Right ventricle myocardium inferior (tissue), 1 donor: ENCODE data around the gene MEF2D. TPM values are rescaled to one million over a fixed set of nuclear protein-coding genes. Genes with fewer than 3 reads are reported as not detected.

ENCODE experiments used
- ATAC-seq: fragments of 200-7000 bp; cut with Tn5 transposase; one replicate; pipeline ENCODE4 v1.9.1; 2020; ENCODE audit warnings: mild to moderate bottlenecking, moderate library complexity
- DNase-seq: peaks from one replicate; pipeline ENCODE4 v3.0.0; 2021; ENCODE audit errors: missing footprints
- intact Hi-C: fragments of 100-400 bp; cut with DNase I; formaldehyde crosslinking; loops from one replicate; pipeline ENCODE4 v1.11.0; 2022
- microRNA-seq: library from miRNA; unstranded; fragments of <30 nt; microRNA quantifications from one replicate; pipeline ENCODE4 v1.2.0, GENCODE V29; 2020
- total RNA-seq: library from RNA; stranded (reverse); fragmentation: NEBNext Ultra II Directional; extraction: Animal tissue kit (Norgen Biotek cat#: 25700); gene quantifications from one replicate; pipeline ENCODE4 v1.2.1, GENCODE V29; 2021
- donor health status: DM: no; HTN: yes; CAD: no; lungs with severe emphysema.

MEF2D gene
- total RNA-seq, 1 donor from 2014 or later, result 99.7 TPM

GRCh38 chr1:156423422-156424352 is 76.9 kb downstream of the MEF2D start:
- ATAC-seq (no peak), DNase-seq (no peak)
- intact Hi-C loops, result no loop called here

DNA sequence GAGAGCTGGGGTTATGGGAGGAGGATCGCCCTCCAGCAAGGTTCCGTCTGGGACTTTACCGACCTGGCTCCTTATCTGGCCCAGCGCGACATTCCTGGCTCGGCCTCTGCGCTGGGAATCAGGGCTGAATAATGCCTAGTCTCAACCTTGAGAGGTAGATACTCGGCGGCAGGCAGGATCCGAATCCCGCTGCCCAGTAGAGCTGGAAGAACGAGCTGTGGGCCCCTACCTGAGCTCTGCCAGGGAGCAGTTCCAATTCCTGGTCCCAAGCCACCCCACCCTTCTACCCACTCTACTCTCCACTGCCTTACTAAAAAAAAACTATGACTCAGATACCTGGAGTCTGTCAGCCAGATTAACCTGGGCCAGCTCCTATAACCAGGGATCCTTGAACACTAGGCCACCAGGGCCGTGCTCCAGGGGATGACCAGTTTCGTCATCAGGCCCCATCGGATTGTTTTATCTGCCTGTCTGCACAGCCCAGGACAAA is 77.9 kb downstream of the MEF2D start:
- no peak for ATAC-seq
- DNase-seq, result no peak
- intact Hi-C loops, result no loop called here

GRCh38 chr1:156421939-156422601 is 78.5 kb downstream of the MEF2D start:
- no peak for DNase-seq
- intact Hi-C loops, result no loop called here
- ATAC-seq, result no peak

GRCh38 chr1:156421062-156421938 is 79.3 kb downstream of the MEF2D start:
- peak; percentile 92 for ATAC-seq
- intact Hi-C loops, result no loop called here
- DNase-seq, result peak; percentile 86

DNA sequence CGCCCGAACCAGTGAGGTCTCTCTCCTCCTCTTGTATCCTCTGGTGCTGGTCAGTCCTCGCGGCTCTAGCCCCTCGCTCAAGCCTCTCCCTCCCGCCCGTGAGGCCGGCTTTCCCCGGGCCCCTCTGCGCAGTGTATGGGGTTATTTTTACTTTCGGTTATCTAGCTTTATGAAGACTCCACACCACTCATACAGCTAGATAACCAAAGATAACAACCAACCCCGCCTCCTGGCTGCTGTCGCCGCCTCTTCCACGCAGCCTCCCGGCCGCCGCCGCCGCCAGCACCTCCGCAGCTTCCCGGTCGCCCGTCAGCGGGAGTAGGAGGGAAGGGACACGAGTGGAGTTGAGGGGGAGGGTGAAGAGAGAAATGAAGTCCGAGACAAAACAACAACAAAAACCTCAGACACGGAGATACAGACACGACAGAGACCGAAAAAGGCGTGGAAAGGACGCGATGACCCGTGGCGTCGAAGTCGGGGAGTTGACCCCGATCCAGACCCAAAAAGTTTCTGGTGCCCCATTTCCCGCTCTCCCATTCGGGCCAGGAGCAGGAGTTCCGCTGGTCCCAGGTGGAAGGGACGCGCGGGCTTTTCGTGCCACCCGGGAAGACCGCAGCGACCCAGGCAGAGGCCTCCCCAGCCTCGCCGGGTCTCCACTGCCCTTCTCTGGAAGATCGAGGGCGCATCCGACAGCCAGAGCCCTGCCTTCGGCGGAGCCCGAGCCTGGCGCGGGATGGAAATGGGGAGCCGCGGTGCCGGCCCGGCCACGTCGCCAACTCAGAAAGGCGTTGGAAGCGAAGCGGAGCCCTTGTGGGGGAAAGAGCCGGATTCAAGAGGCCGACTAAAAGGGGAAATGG is 80.1 kb downstream of the MEF2D start:
- intact Hi-C loops, result no loop called here
- no peak for DNase-seq
- no peak for ATAC-seq

GRCh38 chr1:156419854-156420204 is 80.7 kb downstream of the MEF2D start:
- no peak for ATAC-seq
- intact Hi-C loops, result no loop called here
- no peak for DNase-seq

- DNase-seq, result no peak
- no peak for ATAC-seq
- intact Hi-C loops, result no loop called here
Measured at GRCh38 chr1:156418416-156419070, 82.0 kb downstream of the MEF2D start.

DNA sequence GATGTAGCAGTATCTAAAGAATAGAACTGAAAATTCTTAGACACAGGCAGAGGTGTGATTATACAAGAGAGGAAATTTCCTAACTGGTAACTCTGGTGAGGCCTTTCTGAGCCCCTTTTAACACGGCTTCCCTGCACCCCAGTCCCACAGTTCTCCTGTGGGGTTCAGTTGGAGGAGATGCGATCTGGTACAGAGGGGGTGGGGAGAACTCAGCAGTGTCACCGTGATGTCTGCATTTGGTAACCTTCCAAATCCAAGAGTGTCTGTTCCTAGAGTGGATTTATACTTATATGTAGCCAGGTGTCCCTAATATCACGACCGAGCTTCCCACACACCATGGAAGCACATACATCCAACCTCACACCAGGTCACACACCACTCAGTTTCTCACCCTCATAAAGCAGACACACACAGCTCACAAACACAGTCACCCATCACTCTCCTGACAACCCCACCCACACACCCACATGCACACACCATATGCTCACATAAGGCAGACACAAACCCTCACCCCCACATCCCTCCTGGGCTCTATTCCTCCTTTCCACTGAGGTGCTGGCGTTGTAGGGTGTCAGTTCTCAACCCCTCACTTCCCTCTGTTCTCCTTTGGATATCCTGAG is 83.1 kb downstream of the MEF2D start:
- intact Hi-C loops, result no loop called here
- no peak for ATAC-seq
- no peak for DNase-seq

DNA sequence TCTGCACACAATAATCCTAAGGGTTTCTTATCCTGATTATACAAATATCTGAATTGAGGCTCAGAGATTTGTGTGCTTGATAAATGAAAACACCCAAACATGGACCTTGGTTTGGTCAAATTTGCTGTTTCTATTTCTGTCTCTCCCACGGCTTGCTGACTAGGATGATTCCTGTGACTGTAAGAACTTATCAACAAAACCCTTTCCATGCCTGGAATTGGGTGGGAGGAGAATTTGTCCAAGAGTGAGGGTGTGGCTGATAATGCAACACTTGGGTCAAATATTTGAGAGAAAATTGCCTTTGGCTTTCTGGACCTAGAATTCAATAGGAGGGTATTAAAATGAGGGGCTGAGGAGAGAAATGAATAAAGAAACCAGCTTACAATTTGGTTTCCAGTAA is 83.6 kb downstream of the MEF2D start:
- intact Hi-C loops, result no loop called here
- DNase-seq (no peak), ATAC-seq (no peak)

DNA sequence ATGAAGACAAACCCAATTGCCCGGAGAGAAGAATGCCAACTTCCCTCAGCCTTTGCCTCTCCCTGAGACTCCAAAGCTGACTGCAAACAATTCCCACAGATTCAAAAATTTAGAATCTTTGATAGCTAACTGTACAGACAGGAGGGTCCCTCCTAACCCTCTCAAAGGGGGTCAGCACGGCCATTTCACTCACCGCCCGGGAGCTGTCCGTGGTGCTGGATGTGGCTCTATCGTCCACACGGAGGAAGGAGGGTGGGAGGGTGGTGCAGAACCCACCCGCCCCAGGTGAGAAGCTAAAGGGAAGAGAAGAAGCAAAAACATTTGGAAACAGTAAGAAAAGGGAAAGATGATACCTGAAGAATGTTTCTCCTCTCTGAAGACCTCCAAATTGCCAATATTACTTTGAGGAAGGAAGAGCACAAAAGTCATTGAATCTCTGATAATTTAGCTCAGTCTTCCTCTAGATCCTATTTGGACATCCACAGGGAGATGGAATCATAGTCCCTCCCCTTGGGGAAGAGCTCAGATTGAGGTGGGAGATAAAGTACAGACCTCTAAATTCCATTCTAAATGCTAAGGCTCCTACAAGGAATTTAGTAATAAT is 86.0 kb downstream of the MEF2D start:
- no peak for ATAC-seq
- intact Hi-C loops, result no loop called here

More for the DNA sequence above, 86.0 kb downstream of the MEF2D start:
- DNase-seq, result no peak

Small RNA genes within 50 kb of the gene (microRNA-seq; reads per million reads assigned to microRNA genes)
- gene MIR9-1, result not detected

Other genes starting within 250 kb of the MEF2D start
- 91.6 TPM for gene SMG5, start 217.9 kb downstream of the MEF2D start, total RNA-seq
- 1.4 TPM for gene TMEM79, start 216.4 kb downstream of the MEF2D start, total RNA-seq
- gene GLMP, start 205.1 kb downstream of the MEF2D start, total RNA-seq, result 16.4 TPM
- not detected for gene VHLL, start 201.5 kb downstream of the MEF2D start, total RNA-seq
- gene CCT3, start 162.5 kb downstream of the MEF2D start, total RNA-seq, result 137 TPM
- gene TSACC, start 162.2 kb downstream of the MEF2D start, total RNA-seq, result not detected
- not detected for gene RHBG, start 131.6 kb downstream of the MEF2D start, total RNA-seq
- gene IQGAP3, start 71.8 kb upstream of the MEF2D start, total RNA-seq, result 1.2 TPM
- not detected for gene TTC24, start 78.9 kb upstream of the MEF2D start, total RNA-seq
- 116 TPM for gene NAXE, start 91.0 kb upstream of the MEF2D start, total RNA-seq
- 14.6 TPM for gene GPATCH4, start 100.7 kb upstream of the MEF2D start, total RNA-seq
- gene HAPLN2, start 118.6 kb upstream of the MEF2D start, total RNA-seq, result 1.4 TPM
- gene BCAN, start 141.3 kb upstream of the MEF2D start, total RNA-seq, result 0.35 TPM
- 131 TPM for gene NES, start 176.6 kb upstream of the MEF2D start, total RNA-seq
- gene CRABP2, start 204.8 kb upstream of the MEF2D start, total RNA-seq, result not detected
- gene METTL25B, start 227.7 kb upstream of the MEF2D start, total RNA-seq, result 16.6 TPM
- 13.1 TPM for gene ISG20L2, start 228.0 kb upstream of the MEF2D start, total RNA-seq
- gene MRPL24, start 240.3 kb upstream of the MEF2D start, total RNA-seq, result 103 TPM